NCI-H187 treated with DMSO at 0.1 percent for 48 hours (cell line): ENCODE data around the gene SOX6.

Experiments
- DNase-seq: peaks from one replicate; lab custom pipeline; 2025; lab: John Stamatoyannopoulos, UW

The SOX6 gene

DNA sequence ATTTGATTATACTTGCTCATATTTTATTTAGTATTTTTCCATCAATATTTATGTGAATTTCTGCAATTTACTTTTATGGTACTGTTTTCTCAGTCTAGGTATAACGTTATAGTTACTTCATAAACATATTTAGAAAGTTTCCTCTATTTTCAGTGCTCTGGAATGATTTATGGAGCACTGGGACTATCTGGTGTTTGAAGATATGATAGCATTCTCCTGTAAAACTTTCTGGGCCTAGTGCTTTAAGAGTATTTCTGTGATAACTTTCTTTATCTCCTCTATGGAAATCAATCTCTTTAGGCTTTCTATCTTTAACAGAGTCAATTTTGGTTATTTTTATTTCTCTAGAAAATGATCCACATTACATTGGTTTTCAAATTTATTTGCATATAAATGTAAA is 85.1 kb downstream of the SOX6 start:
- DNase-seq: no peak

DNA sequence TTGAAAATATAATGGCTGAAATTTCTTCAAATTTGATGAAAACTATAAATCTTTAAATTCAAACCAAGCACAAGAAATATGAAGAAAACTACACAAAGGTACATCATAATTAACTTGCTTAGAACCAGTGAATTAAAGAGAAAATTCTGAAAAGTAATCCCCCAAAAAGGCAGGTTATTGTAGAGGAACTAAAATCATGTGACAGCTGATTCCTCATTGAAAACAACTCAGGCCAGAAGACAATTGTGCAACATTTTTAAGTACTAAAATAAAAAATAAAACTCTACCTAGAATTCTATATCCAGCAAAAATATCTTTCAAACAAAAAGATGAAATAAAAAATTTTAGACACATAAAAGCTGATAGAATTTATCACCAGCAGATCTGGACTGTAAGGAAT is 90.3 kb downstream of the SOX6 start:
- DNase-seq: no peak

DNA sequence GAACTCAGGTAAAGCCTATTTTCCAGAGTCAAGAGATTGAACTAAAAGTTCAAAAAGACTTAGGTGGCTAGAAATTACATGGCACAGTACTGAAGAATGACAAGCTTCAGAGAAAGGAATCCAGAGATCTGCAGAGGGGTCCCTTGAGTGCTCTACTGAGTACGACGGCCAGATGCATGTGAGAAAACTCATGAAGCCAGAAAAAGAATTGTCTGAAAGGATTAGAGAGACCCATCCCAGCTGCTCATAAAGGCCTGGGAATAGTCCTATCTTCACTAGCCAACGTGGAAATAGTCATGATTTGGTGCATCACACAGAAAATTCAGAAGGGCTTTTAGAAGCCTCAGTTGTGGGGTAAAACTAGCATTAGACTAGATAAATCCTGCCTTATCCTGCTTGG is 91.3 kb downstream of the SOX6 start:
- no peak for DNase-seq

DNA sequence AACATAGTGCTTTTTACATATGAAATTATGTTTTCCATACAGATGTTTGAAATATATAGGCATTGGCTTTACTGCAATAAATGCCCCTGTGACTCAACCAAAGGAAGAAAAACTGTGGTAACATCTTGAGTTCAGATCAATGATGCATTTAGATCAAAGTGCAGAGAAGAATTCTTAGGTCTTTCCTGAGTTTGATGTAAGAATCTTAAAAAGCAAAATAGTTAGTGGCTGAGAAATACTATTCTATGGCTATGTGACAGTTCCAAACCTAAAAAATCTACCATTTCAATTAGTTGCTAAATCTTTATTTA is 93.7 kb downstream of the SOX6 start:
- no peak for DNase-seq

DNA sequence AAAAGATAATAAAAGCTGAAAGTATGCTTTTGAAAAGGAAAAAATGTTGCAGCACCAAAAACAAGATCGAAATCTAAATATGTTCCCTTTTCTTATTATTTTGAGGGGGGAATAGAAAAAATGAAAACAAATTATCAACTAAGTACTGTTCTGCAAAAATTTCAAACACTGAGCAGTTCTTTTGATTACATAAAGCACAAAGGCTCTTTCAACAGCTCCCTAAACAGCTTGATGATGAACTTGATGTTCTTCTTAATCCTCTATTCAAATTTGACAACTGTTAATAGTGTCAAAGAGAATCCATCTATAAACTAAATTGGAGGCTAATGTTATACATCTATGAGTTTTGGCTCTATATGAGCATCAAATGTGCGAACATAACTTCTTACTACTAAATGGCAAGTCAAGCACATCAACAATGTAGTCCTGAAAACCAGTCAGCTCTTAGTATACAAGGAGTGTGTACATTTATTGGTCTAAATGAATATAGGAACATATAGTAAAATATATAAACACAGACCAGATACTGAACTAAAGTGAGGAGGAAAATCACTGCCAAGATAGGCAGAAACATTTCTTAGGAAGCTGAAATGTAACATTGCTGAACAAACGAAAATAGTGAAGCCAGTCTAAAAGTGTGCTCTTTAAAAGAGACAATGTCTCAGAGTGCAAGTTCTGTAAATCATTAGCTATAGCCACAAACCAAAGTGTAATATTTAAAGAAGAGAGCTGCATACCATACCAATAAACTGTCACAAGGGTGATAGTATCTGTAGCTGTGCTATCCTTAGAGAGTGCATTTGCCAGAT is 94.3 kb downstream of the SOX6 start:
- DNase-seq: no peak

DNA sequence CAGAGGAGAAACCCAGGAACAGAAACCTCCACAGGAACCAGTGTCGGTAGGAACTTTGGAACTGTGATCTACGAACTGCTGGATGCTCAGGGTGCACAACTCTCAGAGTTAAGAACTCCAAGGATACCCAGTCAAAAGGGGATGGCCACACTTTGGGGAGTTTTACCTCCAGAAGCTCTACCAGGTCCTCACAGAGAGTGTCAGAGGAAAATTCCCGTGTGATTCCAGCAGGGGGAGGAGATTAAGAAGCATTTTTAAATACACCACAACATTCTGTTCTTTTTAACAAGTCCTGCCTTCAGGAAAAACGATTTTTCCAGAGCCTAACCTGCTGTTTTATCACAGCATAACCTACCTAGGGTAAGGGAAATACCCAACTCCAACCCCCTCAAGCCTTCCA is 104.0 kb downstream of the SOX6 start:
- no peak for DNase-seq

DNA sequence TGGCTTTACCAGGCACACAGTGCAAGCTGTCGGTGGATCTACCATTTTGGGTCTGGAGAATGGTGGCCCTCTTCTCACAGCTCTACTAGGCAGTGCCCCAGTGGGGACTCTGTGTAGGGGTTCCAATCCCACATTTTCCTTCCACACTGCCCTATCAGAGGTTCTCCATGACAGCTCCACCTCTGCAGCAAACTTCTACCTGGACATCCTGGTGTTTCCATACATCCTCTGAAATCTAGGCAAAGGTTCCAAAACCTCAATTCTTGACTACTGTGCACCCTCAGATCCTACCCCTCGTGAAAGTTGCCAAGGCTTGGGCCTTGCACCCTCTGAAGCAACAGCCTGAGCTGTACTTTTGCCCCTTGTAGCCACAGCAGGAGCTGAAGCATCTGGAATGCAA is 108.1 kb downstream of the SOX6 start:
- DNase-seq: no peak

DNA sequence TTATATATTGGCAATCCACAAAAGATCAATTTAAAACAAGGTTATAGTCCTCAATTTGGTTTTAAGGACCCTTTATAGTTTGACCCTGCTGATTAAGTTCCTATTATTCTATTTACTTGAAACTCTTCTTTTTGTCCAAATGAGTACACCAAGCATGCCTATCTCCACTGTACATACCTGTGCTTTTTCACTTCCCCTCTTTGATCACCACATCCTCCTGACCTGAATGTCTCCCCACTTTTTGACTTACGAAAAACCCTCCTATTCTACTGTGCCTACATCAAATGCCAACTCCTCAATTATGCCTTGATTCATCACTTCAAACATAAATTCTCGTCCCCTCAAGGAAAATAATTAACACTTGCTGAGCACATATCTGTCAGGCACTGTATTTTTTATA is 113.5 kb downstream of the SOX6 start:
- no peak for DNase-seq

DNA sequence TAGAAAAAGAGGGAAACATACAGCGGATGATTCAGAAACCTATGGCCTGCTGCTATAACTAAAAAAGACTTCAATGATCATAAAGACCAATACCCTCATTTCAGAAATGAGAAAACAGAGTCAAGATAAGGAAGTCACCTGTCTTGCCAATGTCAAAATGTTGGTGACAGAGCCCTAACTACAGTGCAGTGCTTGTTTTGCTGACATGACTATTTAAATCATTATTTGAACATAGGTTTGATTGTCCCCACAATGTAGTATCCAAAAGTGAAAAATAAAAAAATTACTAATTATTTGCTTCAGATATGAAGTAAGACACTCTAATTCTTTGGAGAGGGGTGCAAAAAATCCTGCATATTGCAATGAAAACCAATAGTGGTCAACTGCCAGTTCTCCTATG is 115.7 kb downstream of the SOX6 start:
- no peak for DNase-seq

DNA sequence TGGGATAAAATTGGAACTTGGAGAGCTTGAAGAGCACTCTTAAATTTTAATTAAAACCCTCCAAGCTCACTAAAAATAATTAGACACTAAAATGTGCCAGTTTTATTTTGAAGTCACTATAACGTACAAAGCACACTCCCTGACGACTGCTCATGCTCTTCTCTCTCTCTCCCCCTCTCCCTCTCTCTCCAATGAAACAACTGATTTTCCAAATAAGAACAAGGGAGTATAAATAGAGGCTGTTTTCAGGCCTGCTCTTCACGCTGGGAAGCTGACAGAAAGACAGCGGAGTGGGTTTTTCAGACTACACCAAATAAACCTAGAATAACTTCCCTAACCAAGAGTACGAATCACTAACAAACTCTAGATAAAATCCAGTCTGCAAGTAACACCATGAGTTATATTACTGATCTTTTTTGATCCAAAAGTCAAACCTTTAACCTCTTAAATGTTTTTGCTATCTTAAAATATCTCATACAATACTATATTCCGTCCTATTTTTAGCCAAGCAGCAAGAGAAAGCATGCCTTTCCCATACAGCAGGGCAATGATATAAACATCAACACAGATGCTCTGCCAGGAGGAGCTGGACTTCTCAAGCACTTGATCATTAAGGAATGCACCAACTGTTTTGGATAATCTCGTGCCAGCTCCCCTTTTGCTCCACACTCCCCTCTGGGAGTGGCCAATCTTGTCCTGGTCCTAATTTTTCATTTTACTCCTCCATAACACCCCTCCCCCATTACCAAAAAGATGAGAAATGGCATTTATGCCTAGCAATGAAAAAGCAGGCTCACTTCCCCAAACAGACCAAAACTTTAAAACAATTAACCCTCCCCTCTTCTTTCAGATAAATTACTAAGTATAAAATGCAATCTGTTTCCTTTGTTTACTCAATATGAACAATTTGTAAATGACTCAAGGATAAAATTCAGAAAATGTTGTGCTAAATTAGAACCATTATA is 116.9 kb downstream of the SOX6 start:
- no peak for DNase-seq

DNA sequence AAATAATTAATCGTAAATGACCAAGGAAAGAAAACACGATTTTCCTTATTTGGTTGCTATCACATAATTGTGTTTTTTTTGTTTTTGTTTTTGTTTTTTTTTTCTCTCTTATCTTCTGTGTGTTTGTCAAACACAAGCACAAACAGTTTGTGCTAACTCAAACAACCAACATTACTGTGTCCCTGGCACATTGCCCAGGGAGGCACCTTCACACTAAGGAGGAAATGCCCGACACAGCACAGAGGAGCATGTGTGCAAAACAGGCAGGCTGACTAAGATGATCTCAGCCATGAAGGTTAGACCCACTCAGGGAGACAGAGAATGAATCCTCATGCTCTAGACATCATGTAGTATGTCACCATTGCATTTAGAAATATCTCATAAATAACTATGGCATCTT is 130.1 kb downstream of the SOX6 start:
- no peak for DNase-seq

DNA sequence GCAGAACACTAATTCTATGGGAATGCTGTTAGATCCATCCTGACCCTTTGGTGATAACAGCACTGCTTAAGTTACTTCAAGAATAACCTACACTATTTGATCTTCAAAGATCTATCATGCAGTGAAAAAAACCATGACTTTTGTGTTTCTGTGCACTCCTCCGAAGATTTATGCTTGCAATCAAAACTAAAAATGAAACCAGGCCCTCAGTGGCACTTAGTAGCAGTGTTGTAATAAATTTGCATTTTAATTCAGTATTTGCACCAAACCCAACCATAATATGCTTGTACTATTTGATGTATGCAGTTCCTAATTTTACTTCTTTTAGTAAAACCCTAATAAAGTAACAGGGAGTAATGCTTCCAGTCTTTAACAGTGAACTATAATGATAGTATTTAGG is 130.7 kb downstream of the SOX6 start:
- no peak for DNase-seq

DNA sequence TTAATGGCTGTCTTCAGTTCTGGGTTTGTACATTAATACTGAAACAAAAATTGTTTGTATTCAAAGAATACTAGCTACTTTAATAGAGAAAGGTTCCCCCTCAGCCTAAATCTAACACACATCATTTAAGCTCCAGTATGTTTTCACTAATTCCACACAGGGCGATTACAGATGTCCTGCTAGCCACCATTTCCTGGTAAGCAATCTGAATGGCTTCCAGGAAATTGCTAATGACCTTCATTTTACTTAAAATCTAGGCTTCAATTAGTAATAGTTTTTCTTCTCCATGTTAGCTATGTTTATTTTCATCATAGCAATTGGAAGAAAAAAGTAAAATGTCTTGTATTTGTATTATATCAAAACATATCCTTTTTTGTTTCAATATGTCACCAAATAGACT is 132.8 kb downstream of the SOX6 start:
- DNase-seq: no peak

DNA sequence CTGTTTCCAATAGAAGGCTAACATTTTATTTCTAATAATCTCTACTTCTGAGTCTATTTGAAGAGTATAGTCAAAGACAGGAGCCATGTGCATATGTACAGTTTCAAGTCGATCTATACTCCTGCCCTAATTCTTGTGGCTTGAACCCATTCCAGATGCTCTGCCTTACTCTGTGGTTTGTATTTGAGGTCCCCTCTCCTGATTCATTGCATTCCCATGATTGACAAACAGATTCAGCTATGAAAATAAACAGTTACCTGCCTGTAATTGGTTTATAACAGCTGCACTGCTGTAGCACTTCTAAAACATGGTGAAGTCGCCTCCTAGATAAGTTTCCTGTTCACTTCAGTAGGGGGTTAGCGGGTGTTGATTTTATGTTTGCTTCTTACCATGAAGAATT is 138.7 kb downstream of the SOX6 start:
- no peak for DNase-seq

DNA sequence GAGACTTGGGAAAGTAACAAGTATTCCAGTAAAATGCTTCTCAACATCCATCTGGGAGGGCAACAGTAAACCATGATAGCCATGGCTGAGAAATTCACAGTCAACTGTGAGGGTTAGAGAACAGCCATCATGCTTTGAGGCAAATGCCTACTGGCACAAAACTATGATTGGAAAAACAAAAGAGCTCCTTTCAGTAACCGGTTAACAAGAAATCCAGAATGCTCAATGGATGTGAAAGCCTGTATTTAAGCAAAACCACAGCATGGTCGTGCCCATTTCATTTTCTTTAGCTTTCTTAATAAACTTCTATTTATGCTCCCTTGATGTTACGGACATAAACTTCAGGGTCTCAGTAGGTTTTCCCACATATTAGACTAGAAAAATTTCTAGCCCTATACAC is 139.5 kb downstream of the SOX6 start:
- no peak for DNase-seq

DNA sequence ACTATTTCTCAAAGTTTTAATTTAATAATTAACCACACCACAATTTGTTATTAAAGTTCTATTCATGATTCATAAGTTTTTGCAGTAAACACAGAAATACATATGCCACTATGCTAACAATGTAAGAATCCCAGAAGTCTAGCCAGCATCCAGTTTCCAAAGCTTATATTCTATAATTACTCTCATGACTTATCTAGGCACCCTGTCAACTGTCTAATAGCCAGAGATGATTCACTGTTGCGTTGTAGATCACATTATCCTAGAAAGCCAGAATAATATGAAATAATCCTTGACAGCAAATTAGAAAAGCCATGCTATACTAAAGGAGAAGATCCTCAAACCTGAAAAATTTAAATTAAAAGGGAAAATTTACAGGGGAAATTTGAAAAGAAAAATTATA is 141.0 kb downstream of the SOX6 start:
- DNase-seq: no peak

DNA sequence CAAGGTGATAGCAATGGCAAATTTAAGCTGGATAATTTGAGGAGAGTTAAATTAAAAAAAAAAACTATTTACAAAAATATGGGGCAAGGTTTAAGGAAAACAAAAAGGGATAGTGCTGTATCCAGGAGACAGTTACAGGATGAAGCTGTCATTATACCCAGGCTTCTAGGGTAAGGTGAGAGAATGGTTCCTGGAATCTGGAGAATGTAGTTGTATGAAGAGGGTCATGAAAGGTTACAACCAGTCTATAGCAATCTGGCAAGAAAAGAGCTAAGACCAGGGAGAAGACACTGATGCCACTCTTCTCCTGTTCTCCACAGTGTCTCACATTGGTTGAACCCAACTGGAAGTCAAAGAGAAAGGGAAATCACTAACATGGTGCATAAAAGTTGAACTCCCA is 144.9 kb downstream of the SOX6 start:
- no peak for DNase-seq

DNA sequence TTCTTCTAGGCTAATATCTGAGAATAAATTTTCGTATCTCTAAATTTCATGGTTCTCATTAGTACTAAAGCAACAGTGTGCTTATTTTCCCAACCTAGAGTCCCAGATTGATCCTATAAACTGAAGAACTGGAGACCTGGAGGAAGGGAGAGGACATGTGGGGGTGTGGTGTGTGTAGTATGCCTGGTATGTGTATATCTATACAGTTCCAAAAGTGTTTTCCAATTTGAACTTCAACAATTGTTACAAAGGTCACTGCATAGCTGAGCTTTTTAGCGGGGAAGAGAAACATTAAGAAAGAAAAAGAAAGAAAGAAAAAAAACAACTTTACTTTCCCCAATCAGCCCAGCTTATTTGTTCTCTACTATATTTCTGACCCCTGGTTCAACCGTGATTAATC is 152.1 kb downstream of the SOX6 start:
- DNase-seq: no peak

DNA sequence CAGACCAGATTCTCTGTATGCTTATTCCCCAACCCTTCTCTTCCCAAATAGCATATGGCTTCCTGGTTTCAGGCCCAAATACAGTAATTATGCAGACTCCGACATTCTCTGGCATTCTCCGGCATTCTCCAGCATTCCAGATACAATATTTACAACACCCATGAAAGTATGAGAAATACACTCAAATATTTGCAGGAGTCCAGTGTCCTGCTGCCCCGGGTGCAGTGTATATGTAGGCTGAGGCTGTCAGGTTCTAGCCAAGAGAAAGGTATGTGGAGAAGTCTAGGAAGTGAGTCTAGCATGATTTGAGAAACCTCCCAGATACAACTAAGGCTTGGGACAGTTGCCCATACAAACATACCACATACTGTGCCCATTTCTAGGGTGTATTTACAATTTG is 160.7 kb downstream of the SOX6 start:
- no peak for DNase-seq

DNA sequence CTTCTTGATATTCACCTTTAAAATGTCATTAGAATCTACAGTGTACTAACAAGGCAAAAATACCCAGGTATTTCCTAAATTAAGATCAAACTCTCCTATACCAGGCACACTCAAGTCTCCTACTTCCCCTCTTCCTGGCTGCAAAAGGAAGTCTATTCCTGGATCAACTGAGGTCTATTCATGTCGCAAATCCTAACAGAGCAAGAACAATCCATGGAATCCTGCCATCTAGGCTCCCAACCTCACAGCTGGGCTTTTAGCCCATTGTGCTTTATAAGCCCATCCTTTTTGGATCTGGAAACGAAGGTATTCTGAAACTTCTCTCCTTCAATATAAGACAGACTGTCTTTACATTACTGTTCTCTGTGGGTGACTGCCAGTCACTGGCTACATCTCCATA is 161.8 kb downstream of the SOX6 start:
- DNase-seq: no peak

DNA sequence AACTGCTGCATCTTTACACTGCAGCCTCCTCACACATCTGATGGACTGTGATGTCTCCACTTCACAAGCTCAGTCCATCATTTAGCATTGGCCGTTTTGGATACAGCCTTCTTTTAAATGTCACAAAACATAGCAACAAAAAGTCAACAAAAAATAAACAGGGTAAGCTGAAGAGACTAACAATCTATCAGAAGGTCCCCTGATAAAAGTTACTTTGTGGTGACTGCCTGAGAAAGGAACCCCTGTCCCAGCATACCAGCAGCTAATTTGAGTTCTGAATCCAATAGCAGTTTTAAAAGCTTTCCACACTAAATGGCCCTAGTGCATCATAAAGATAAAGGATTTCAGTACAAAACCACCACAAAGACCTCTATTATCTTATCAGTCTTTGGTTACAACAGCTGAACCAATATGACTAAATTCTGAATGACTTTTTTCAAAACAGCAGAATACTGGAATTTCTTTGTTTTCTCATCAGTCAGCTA is 162.4 kb downstream of the SOX6 start:
- DNase-seq: no peak

DNA sequence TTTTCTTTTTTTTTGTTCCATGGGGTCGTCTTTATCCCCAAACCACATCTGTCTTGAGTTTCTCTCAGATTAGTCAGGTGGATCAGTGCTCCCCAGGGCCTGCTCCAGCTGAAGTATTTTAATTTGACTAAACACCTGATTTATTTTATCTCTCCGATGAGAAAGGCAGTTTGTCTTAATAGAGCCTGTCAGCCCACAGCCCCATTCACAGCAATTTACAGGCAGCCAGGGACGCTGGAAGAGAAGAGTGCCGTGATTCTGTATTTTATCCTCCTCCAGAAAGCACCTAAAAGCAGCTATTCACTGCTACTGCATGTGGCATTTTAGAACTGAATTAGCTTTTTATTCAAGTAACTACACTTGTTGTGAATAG is 164.5 kb downstream of the SOX6 start:
- DNase-seq: peak; percentile 50

DNA sequence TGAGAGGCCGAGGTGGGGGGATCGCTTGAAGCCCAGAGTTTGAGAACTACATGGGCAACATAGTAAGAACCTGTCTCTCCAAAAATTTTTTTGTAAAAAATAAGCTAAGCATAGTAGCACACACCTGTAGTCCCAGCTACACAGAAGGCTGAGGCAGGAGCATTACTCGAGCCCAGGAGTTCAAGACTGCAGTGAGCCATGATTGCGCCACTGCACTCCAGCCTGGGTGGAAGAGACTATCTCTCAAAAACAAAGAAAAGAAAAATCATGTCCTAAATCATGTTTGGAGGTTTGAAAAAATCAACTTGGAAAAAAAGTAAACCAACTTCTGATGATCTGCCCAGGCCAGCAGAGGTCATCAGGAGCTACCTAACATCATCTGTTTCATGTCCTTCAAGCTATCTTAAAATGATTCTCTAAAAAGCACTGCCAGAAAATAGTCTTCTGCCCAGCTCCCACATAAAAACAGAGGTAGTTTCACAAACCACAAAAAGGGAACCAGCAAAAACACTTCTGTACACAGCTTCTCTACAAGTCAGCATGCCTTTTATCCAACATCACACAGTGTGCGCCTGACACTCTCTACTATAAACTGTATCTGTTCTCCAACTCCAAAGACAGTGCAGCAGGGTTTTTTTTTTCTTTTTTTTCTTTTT is 165.0 kb downstream of the SOX6 start:
- no peak for DNase-seq
